Tibial nerve (tissue), 3 donors: Measurements from ENCODE around the gene ANKZF1.

ENCODE experiments used
- CTCF ChIP-seq, 5 experiments: fragments of 200-600 bp in 3 of 5; fragments of 450-650 bp in 2 of 5; sonication (generic) in 3 of 5; IDR thresholded peaks; one replicate each; pipeline ENCODE4 v1.5.1; 2016 to 2019; ENCODE audit warnings: antibody characterized with exemption in 5 of 5, mild to moderate bottlenecking in 3 of 5, moderate library complexity in 2 of 5
- POLR2A ChIP-seq, 2 donors: fragments of 450-650 bp; IDR thresholded peaks; one replicate each; pipeline ENCODE4 v1.6.1; 2017; ENCODE audit warnings: antibody characterized with exemption in 2 of 2, mild to moderate bottlenecking in 2 of 2, moderate library complexity in 2 of 2

- TF ChIP-seq CTCF (IDR thresholded peaks at IDR 0.05) (no peak), POLR2A (IDR thresholded peaks at IDR 0.05) (no peak)
Observed at GRCh38 chr2:219252084-219252483, 22.5 kb downstream of the ANKZF1 start.
